Hepatocyte (in vitro differentiated cells): ENCODE data around the gene WDR17. TPM values are rescaled to one million over a fixed set of nuclear protein-coding genes. Genes with fewer than 3 reads are reported as not detected.

Experiments
- DNase-seq: peaks from one replicate; pipeline ENCODE4 v3.0.0-alpha.2; 2016; ENCODE audit warnings: low spot score
- H2AFZ ChIP-seq: fragments of 200-600 bp; sonication (generic); 2 replicates; pipeline ENCODE4 v1.6.0; 2016; ENCODE audit warnings: antibody characterized with exemption, mild to moderate bottlenecking
- H3K27ac ChIP-seq: fragments of 200-600 bp; sonication (generic); 2 replicates; pipeline ENCODE4 v1.5.1; 2016; ENCODE audit warnings: mild to moderate bottlenecking
- H3K27me3 ChIP-seq: fragments of 200-600 bp; sonication (generic); 2 replicates; pipeline ENCODE4 v1.6.1; 2016
- H3K36me3 ChIP-seq: fragments of 200-600 bp; sonication (generic); replicated peaks from 2 replicates; pipeline ENCODE4 v1.5.1; 2016; ENCODE audit warnings: low read depth; ENCODE audit not compliant: insufficient read depth
- H3K4me1 ChIP-seq: fragments of 200-600 bp; sonication (generic); 2 replicates; pipeline ENCODE4 v1.5.1; 2016; ENCODE audit warnings: mild to moderate bottlenecking, moderate library complexity; ENCODE audit not compliant: insufficient read depth
- H3K4me2 ChIP-seq: fragments of 200-600 bp; sonication (generic); 2 replicates; pipeline ENCODE4 v1.6.0; 2016
- H3K4me3 ChIP-seq: fragments of 200-600 bp; sonication (generic); 2 replicates; pipeline ENCODE4 v1.5.1; 2016; ENCODE audit warnings: mild to moderate bottlenecking
- H3K79me2 ChIP-seq: fragments of 200-600 bp; sonication (generic); 2 replicates; pipeline ENCODE4 v1.6.0; 2017; ENCODE audit warnings: mild to moderate bottlenecking
- H3K9me2 ChIP-seq: fragments of 200-600 bp; sonication (generic); replicated peaks from 2 replicates; pipeline ENCODE4 v1.6.0; 2017; ENCODE audit warnings: mild to moderate bottlenecking; ENCODE audit not compliant: insufficient read depth
- H3K9me3 ChIP-seq: fragments of 200-600 bp; sonication (generic); 2 replicates; pipeline ENCODE4 v1.5.1; 2016; ENCODE audit warnings: low read depth, mild to moderate bottlenecking
- H4K20me1 ChIP-seq: fragments of 200-600 bp; sonication (generic); 2 replicates; pipeline ENCODE4 v1.6.0; 2016; ENCODE audit warnings: mild to moderate bottlenecking; ENCODE audit not compliant: insufficient read depth, poor library complexity, severe bottlenecking
- CTCF ChIP-seq: fragments of 200-600 bp; sonication (generic); IDR thresholded peaks from 2 replicates; pipeline ENCODE4 v1.5.1; 2016; ENCODE audit warnings: antibody characterized with exemption, mild to moderate bottlenecking; ENCODE audit not compliant: poor library complexity
- EZH2 ChIP-seq: fragments of 200-600 bp; sonication (generic); IDR thresholded peaks from 2 replicates; pipeline ENCODE4 v1.6.1; 2016; ENCODE audit warnings: antibody characterized with exemption, mild to moderate bottlenecking, borderline replicate concordance
- EZH2phosphoT487 ChIP-seq: fragments of 200-600 bp; sonication (generic); IDR thresholded peaks from one replicate; pipeline ENCODE4 v1.6.1; 2018; ENCODE audit warnings: antibody characterized with exemption, mild to moderate bottlenecking, low read depth, moderate library complexity; ENCODE audit not compliant: unreplicated experiment, severe bottlenecking
- WGBS: methylation state at CpG from one replicate; pipeline ENCODE4 v1.1.6; 2016; ENCODE audit warnings: low lambda C conversion rate; ENCODE audit errors: missing lambda C conversion rate; 5-methylcytosine and 5-hydroxymethylcytosine counted together
- polyA plus RNA-seq: library from polyadenylated mRNA; unstranded; fragments of >200 nt; fragmentation: Nextera tagmentation; extraction: Ambion mirVana; gene quantifications from 2 replicates; pipeline ENCODE4 v1.2.1, GENCODE V29; 2016
- total RNA-seq: library from RNA; depleted of rRNA; stranded (reverse); fragments of >200 nt; gene quantifications from 2 replicates; pipeline ENCODE4 v1.2.3, GENCODE V29; 2014

The WDR17 gene
- total and polyA plus RNA-seq, 2 experiments from 2014 or later = 0.63 to 1.1 TPM

- WGBS = 66% methylated on average over 3 of the region's 3 CpGs
- Histone ChIP-seq H3K4me2 (no peak overlapping the region), H3K9me2 (no peaks in the 10 kb centered on the region)
Measured at GRCh38 chr4:176149680-176150355, 84.2 kb downstream of the WDR17 start.

GRCh38 chr4:176150356-176150682 lies 84.7 kb downstream of the WDR17 start:
- TF ChIP-seq CTCF = peak; percentile 41
- no peak for TF ChIP-seq EZH2
- Histone ChIP-seq H3K4me3 (no peak overlapping the region), H3K9me3 (no peaks in the 10 kb centered on the region), H2AFZ (no peak overlapping the region), H3K4me1 (no peaks in the 10 kb centered on the region), H3K36me3 (no peaks in the 10 kb centered on the region), H4K20me1 (no peaks in the 10 kb centered on the region), H3K27me3 (no peaks in the 10 kb centered on the region), H3K9me2 (no peaks in the 10 kb centered on the region), H3K4me2 (no peak overlapping the region), H3K27ac (no peak overlapping the region), H3K79me2 (no peaks in the 10 kb centered on the region)
- DNase-seq = peak; percentile 10

More at GRCh38 chr4:176149680-176150355, 84.2 kb downstream of the WDR17 start:
- no peak for DNase-seq
- Histone ChIP-seq H3K36me3 (no peaks in the 10 kb centered on the region), H3K27ac (no peak overlapping the region), H3K4me3 (no peak overlapping the region), H3K79me2 (no peaks in the 10 kb centered on the region), H3K9me3 (no peaks in the 10 kb centered on the region), H3K4me1 (no peaks in the 10 kb centered on the region), H3K27me3 (no peaks in the 10 kb centered on the region), H2AFZ (no peak overlapping the region), H4K20me1 (no peaks in the 10 kb centered on the region)
- no peak for TF ChIP-seq EZH2
- no peak for TF ChIP-seq EZH2phosphoT487
- TF ChIP-seq CTCF = no peak

GRCh38 chr4:176150704-176151103 lies 85.1 kb downstream of the WDR17 start:
- no peaks in the 10 kb centered on the region for H4K20me1 ChIP-seq
- H2AFZ ChIP-seq = no peak overlapping the region
- H3K9me3 ChIP-seq = no peaks in the 10 kb centered on the region
- H3K27ac ChIP-seq = no peak overlapping the region
- TF ChIP-seq EZH2 (no peak), CTCF (no peak), EZH2phosphoT487 (no peak)
- 75% methylated on average over 2 of the region's 2 CpGs for WGBS
- H3K36me3 ChIP-seq = no peaks in the 10 kb centered on the region
- no peak for DNase-seq
- H3K27me3 ChIP-seq = no peaks in the 10 kb centered on the region
- no peaks in the 10 kb centered on the region for H3K79me2 ChIP-seq
- no peaks in the 10 kb centered on the region for H3K4me1 ChIP-seq
- H3K4me2 ChIP-seq = no peak overlapping the region
- H3K9me2 ChIP-seq = no peaks in the 10 kb centered on the region
- H3K4me3 ChIP-seq = no peak overlapping the region

- Histone ChIP-seq H3K4me2 (no peak overlapping the region), H3K79me2 (no peaks in the 10 kb centered on the region), H3K36me3 (no peaks in the 10 kb centered on the region), H3K4me1 (no peaks in the 10 kb centered on the region), H3K27ac (no peak overlapping the region), H3K9me2 (no peaks in the 10 kb centered on the region), H4K20me1 (no peaks in the 10 kb centered on the region), H3K4me3 (no peak overlapping the region), H2AFZ (no peak overlapping the region), H3K9me3 (no peaks in the 10 kb centered on the region), H3K27me3 (no peaks in the 10 kb centered on the region)
- WGBS = 62% methylated on average over 4 of the region's 4 CpGs
- DNase-seq = no peak
- TF ChIP-seq CTCF = no peak
Measured at GRCh38 chr4:176153124-176153523, 87.5 kb downstream of the WDR17 start.
